Measurements from ENCODE around the gene PTPRB.

The PTPRB gene

DNA sequence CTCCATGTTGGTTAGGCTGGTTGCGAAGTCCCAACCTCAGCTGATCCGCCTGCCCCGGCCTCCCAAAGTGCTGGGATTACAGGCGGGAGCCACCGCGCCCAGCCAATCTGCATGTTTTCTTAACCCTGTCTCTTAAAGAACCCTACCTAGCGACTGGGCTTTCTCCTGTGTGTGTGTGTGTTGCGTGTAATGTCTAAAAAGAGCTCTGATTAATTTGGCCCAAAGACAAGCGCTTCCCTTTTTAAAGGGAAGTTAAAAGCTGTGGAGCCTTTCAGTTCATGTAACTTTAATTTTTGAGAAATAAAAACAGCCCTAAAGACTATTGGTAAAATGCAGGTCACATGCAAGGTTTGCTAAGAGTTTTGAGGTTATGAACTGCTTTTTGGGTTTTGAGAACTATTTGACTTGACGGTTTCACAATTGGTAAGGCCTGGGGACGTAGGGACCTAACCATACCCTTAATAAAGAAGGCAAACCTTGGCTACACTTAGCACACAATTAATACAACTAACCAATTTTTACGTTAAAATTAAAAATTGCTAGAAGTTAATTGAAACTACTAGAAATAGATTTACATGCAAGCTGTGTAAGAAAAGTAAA lies 167.9 kb downstream of the PTPRB start:
- TF ChIP-seq FOXP2 (optimal IDR thresholded peaks at IDR 0.05; ENCODE audit: borderline replicate concordance, extremely low read depth, extremely low read length, insufficient read depth) = no peak
- TF ChIP-seq POLR2AphosphoS5 (IDR thresholded peaks at IDR 0.05; ENCODE audit: low read depth, low read length) = no peak
- TF ChIP-seq TAF1 (IDR thresholded peaks at IDR 0.05; ENCODE audit: borderline replicate concordance, insufficient read depth, low read length) = no peak
- no peak for TF ChIP-seq SIN3A (IDR thresholded peaks at IDR 0.05; ENCODE audit: borderline replicate concordance, insufficient read depth, low read length)
- TF ChIP-seq, protein P1, sequence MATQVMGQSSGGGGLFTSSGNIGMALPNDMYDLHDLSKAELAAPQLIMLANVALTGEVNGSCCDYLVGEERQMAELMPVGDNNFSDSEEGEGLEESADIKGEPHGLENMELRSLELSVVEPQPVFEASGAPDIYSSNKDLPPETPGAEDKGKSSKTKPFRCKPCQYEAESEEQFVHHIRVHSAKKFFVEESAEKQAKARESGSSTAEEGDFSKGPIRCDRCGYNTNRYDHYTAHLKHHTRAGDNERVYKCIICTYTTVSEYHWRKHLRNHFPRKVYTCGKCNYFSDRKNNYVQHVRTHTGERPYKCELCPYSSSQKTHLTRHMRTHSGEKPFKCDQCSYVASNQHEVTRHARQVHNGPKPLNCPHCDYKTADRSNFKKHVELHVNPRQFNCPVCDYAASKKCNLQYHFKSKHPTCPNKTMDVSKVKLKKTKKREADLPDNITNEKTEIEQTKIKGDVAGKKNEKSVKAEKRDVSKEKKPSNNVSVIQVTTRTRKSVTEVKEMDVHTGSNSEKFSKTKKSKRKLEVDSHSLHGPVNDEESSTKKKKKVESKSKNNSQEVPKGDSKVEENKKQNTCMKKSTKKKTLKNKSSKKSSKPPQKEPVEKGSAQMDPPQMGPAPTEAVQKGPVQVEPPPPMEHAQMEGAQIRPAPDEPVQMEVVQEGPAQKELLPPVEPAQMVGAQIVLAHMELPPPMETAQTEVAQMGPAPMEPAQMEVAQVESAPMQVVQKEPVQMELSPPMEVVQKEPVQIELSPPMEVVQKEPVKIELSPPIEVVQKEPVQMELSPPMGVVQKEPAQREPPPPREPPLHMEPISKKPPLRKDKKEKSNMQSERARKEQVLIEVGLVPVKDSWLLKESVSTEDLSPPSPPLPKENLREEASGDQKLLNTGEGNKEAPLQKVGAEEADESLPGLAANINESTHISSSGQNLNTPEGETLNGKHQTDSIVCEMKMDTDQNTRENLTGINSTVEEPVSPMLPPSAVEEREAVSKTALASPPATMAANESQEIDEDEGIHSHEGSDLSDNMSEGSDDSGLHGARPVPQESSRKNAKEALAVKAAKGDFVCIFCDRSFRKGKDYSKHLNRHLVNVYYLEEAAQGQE (IDR thresholded peaks at IDR 0.05; ENCODE audit: insufficient read depth in 1 of 2, low read depth in 2 of 2, low read length in 2 of 2) = no peak

DNA sequence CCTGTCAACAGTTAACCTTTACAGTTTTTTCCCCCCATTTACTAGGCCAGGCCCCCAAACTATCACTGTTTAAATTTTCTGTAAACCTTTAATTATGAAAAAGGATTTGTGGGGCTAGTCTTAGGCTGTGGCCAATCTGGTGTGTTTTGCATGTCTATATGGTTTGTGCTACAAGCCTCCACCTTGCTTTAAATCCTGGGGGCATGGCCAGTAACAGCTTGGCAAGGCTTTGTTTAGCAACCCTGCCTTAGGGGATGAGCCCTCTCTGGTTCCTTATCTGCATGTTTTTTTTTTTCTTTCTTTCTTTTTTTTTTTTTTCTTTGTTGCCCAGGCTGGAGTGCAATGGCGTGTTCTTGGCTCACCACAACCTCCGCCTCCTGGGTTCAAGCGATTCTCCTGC lies 168.5 kb downstream of the PTPRB start:
- TF ChIP-seq, protein P1 (IDR thresholded peaks at IDR 0.05; ENCODE audit: insufficient read depth in 1 of 2, low read depth in 2 of 2, low read length in 2 of 2) = no peak
- TF ChIP-seq POLR2AphosphoS5 (IDR thresholded peaks at IDR 0.05; ENCODE audit: low read depth, low read length) (no peak), TAF1 (IDR thresholded peaks at IDR 0.05; ENCODE audit: borderline replicate concordance, insufficient read depth, low read length) (no peak), SIN3A (IDR thresholded peaks at IDR 0.05; ENCODE audit: borderline replicate concordance, insufficient read depth, low read length) (no peak), FOXP2 (optimal IDR thresholded peaks at IDR 0.05; ENCODE audit: borderline replicate concordance, extremely low read depth, extremely low read length, insufficient read depth) (no peak)

DNA sequence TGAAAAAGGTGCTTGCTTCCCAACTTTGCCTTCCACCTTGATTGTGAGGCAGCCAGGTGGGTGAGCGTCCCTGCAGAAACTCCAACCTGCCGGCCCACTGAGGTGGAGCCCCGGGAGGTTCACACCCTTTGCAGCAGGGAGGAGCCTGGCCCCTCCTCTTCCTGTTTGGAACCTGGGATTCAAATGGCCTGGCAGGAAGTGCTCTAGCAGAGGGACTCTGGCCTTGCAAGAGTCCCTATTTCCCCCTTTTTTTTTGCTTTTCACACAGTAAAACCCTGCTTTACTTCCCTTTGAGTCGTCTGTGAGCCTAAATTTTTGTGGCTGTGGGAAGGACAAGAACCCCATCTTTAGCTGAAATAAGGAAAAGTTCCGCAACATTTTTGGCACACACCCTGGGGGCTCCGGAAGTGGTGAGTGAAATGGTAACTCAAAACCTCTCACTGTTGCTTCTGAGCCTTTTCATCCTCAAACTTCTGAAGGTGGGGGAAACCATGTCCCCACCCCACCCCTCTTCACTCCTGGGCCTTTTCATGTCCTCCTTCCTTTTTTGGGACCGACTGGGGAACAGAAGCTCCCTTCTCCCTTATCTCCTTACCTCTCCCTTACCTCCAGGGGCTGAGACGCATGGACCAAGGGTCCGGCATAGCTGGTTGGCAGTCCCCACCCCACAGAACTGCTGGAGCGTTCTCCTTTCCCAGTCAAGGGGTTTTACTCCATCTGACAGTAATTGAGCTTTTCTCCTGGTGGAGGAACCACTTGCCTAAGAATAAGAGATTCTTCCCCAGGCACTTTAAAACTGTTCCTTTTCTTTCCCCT lies 169.1 kb downstream of the PTPRB start:
- TF ChIP-seq TAF1 (IDR thresholded peaks at IDR 0.05; ENCODE audit: borderline replicate concordance, insufficient read depth, low read length) (no peak), FOXP2 (optimal IDR thresholded peaks at IDR 0.05; ENCODE audit: borderline replicate concordance, extremely low read depth, extremely low read length, insufficient read depth) (no peak), SIN3A (IDR thresholded peaks at IDR 0.05; ENCODE audit: borderline replicate concordance, insufficient read depth, low read length) (no peak), POLR2AphosphoS5 (IDR thresholded peaks at IDR 0.05; ENCODE audit: low read depth, low read length) (no peak)
- TF ChIP-seq, protein P1 (IDR thresholded peaks at IDR 0.05; ENCODE audit: insufficient read depth in 1 of 2, low read depth in 2 of 2, low read length in 2 of 2) = no peak

DNA sequence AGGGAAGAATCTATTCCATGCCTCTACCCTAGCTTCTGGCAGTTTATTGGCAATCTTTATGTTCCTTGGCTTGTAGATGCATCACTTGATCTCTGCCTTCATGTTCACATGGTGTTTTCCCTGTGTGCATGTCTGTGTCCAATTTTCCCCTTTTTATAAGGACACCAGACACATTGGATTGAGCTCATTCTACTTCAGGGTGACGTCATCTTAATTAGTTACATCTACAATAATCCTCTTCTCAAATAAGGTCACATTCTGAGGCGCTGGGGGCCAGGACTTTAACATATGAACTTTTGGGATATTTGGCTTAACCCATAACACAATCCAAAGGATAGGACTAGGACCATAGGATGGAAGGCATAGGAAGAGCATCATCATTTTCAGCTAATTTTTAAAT lies 169.8 kb downstream of the PTPRB start:
- TF ChIP-seq, protein P1 (IDR thresholded peaks at IDR 0.05; ENCODE audit: insufficient read depth in 1 of 2, low read depth in 2 of 2, low read length in 2 of 2) = no peak
- TF ChIP-seq SIN3A (IDR thresholded peaks at IDR 0.05; ENCODE audit: borderline replicate concordance, insufficient read depth, low read length) (no peak), TAF1 (IDR thresholded peaks at IDR 0.05; ENCODE audit: borderline replicate concordance, insufficient read depth, low read length) (no peak), POLR2AphosphoS5 (IDR thresholded peaks at IDR 0.05; ENCODE audit: low read depth, low read length) (no peak), FOXP2 (optimal IDR thresholded peaks at IDR 0.05; ENCODE audit: borderline replicate concordance, extremely low read depth, extremely low read length, insufficient read depth) (no peak)

Measured in PFSK-1 (cell line).